ENCODE measurements around the gene ADAMTS18.

The ADAMTS18 gene

DNA sequence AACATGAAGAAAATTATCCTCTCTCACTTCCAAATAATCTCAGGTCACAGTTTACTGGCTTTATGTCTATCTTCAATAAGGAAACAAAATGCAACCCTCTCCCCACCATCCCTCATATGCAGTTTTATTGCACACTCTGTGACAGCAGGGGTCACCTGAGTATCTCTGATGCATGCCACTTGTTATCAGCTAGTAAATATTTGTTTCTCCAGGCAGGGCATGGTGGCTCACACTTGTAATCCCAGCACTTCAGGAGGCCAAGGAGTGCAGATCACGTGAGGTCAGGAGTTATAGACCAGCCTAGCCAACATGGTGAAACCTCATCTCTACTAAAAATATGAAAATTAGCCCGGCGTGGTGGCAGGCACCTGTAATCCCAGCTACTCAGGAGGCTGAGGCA, 61.1 kb downstream of the ADAMTS18 start:
- Histone ChIP-seq H3K9ac (ENCODE audit: low read length in 2 of 2) (no peak overlapping the region), H3K4me1 (ENCODE audit: control insufficient read depth, insufficient read depth, low read length) (no peaks in the 10 kb centered on the region), H3K4me3 (ENCODE audit: low read length in 2 of 2) (no peak overlapping the region), H3K9me3 (ENCODE audit: control insufficient read depth in 2 of 2, low read length in 2 of 2) (peaks cover 0 to 3% of the 10 kb centered on the region in 2 donors), H3K27me3 (ENCODE audit: control insufficient read depth in 1 of 2, insufficient read depth in 2 of 2, low read length in 2 of 2) (no peaks in the 10 kb centered on the region), H3K36me3 (ENCODE audit: control insufficient read depth in 2 of 2, insufficient read depth in 2 of 2, low read length in 2 of 2) (no peaks in the 10 kb centered on the region), H3K27ac (ENCODE audit: low read length) (no peak overlapping the region)

DNA sequence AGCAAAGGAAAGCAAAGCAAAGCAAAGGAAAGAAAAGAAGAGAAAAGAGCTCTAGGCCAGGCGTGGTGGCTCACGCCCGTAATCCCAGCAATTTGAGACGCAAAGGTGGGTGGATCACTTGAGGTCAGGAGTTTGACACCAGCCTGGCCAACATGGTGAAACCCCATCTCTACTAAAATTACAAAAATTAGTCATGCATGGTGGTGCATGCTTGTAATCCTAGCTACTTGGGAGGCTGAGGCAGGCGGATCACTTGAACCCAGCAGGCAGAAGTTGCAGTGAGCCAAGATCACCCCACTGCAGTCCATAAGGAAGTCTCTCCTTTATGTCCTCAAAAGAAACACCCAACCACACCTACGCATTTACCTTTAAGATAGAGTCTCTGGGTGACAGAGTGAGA, 70.1 kb downstream of the ADAMTS18 start:
- Histone ChIP-seq H3K4me1 (ENCODE audit: control insufficient read depth, insufficient read depth, low read length) (no peaks in the 10 kb centered on the region), H3K4me3 (ENCODE audit: low read length in 2 of 2) (no peak overlapping the region), H3K27ac (ENCODE audit: low read length) (no peak overlapping the region), H3K27me3 (ENCODE audit: control insufficient read depth in 1 of 2, insufficient read depth in 2 of 2, low read length in 2 of 2) (no peaks in the 10 kb centered on the region), H3K9me3 (ENCODE audit: control insufficient read depth in 2 of 2, low read length in 2 of 2) (no peaks in the 10 kb centered on the region), H3K9ac (ENCODE audit: low read length in 2 of 2) (no peak overlapping the region), H3K36me3 (ENCODE audit: control insufficient read depth in 2 of 2, insufficient read depth in 2 of 2, low read length in 2 of 2) (no peaks in the 10 kb centered on the region)

- Histone ChIP-seq H3K4me3 (ENCODE audit: low read length in 2 of 2) (no peak overlapping the region), H3K4me1 (ENCODE audit: control insufficient read depth, insufficient read depth, low read length) (no peaks in the 10 kb centered on the region), H3K27me3 (ENCODE audit: control insufficient read depth in 1 of 2, insufficient read depth in 2 of 2, low read length in 2 of 2) (no peaks in the 10 kb centered on the region), H3K36me3 (ENCODE audit: control insufficient read depth in 2 of 2, insufficient read depth in 2 of 2, low read length in 2 of 2) (no peaks in the 10 kb centered on the region), H3K9me3 (ENCODE audit: control insufficient read depth in 2 of 2, low read length in 2 of 2) (no peaks in the 10 kb centered on the region), H3K27ac (ENCODE audit: low read length) (no peak overlapping the region), H3K9ac (ENCODE audit: low read length in 2 of 2) (no peak overlapping the region)
Measured at GRCh38 chr16:77359065-77359502, 75.8 kb downstream of the ADAMTS18 start.

DNA sequence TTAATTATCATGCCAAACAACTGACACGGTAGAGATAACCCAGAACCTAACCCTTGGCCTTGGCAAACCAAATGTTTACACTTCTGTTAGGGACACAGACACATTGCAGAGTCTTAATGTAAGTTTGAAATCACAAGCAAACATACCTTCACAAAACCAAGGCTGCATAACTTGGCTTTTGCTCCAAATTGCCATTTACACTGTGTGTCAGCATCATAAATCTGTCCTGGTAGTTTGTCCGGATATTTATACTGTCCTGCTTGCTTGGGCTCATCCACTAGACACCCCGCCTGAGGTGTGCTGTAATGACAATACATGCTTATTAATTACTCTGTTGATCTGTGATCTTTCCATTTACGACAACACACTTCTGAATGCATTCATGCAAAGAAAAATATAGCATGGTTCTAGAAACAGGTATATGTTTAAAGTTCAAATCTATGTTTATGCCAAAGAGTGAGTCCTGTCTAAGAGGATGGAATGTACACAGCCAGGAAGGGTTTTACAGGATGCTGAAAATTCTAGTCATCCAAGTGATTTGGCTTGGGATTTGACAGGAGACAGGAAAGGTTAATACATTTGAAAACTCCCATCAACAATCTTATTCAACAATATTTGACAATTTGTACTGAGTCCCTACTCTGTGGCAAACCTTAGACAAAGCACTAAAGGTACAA, 81.1 kb downstream of the ADAMTS18 start:
- Histone ChIP-seq H3K9me3 (ENCODE audit: control insufficient read depth in 2 of 2, low read length in 2 of 2) (no peaks in the 10 kb centered on the region), H3K27me3 (ENCODE audit: control insufficient read depth in 1 of 2, insufficient read depth in 2 of 2, low read length in 2 of 2) (no peaks in the 10 kb centered on the region), H3K4me3 (ENCODE audit: low read length in 2 of 2) (no peak overlapping the region), H3K36me3 (ENCODE audit: control insufficient read depth in 2 of 2, insufficient read depth in 2 of 2, low read length in 2 of 2) (no peaks in the 10 kb centered on the region), H3K4me1 (ENCODE audit: control insufficient read depth, insufficient read depth, low read length) (no peaks in the 10 kb centered on the region), H3K9ac (ENCODE audit: low read length in 2 of 2) (no peak overlapping the region), H3K27ac (ENCODE audit: low read length) (no peak overlapping the region)

GRCh38 chr16:77344341-77344740, 90.5 kb downstream of the ADAMTS18 start:
- H3K9ac ChIP-seq (ENCODE audit: low read length in 2 of 2), result no peak overlapping the region
- no peaks in the 10 kb centered on the region for H3K4me1 ChIP-seq (ENCODE audit: control insufficient read depth, insufficient read depth, low read length)
- no peaks in the 10 kb centered on the region for H3K9me3 ChIP-seq (ENCODE audit: control insufficient read depth in 2 of 2, low read length in 2 of 2)
- H3K27me3 ChIP-seq (ENCODE audit: control insufficient read depth in 1 of 2, insufficient read depth in 2 of 2, low read length in 2 of 2), result no peaks in the 10 kb centered on the region
- no peak overlapping the region for H3K27ac ChIP-seq (ENCODE audit: low read length)
- no peaks in the 10 kb centered on the region for H3K36me3 ChIP-seq (ENCODE audit: control insufficient read depth in 2 of 2, insufficient read depth in 2 of 2, low read length in 2 of 2)
- no peak overlapping the region for H3K4me3 ChIP-seq (ENCODE audit: low read length in 2 of 2)

- Histone ChIP-seq H3K9ac (ENCODE audit: low read length in 2 of 2) (no peak overlapping the region), H3K9me3 (ENCODE audit: control insufficient read depth in 2 of 2, low read length in 2 of 2) (no peaks in the 10 kb centered on the region), H3K27ac (ENCODE audit: low read length) (no peak overlapping the region), H3K4me3 (ENCODE audit: low read length in 2 of 2) (no peak overlapping the region), H3K4me1 (ENCODE audit: control insufficient read depth, insufficient read depth, low read length) (no peaks in the 10 kb centered on the region), H3K36me3 (ENCODE audit: control insufficient read depth in 2 of 2, insufficient read depth in 2 of 2, low read length in 2 of 2) (no peaks in the 10 kb centered on the region), H3K27me3 (ENCODE audit: control insufficient read depth in 1 of 2, insufficient read depth in 2 of 2, low read length in 2 of 2) (no peaks in the 10 kb centered on the region)
Measured at GRCh38 chr16:77336637-77337036, 98.2 kb downstream of the ADAMTS18 start.

DNA sequence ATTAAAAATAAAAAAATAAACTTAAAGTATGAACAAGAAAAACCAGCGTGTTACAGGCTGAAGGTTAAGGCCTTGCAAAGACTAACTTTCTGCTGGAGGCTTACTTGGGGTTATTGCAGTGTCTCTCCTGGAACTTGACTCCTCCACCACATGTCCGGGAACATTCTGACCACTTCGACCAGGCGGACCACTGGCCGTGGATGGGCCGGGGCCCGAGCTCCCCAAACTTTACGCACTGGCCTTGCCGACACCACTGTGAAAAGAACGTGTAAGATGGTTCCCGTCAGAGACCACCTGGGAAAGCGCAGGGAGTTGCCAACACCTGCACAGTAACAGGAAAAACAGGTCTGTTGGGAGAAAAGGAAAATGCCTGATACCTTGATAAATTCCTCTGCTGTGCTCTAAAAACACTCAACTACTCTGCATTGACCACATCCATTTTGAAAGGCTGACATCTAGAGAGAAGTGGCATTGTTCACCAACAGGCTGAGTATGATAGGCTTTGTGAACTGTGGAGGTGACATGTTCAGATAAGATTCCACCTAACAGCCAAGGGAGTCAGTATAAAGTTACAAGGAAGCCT, 99.1 kb downstream of the ADAMTS18 start:
- Histone ChIP-seq H3K9ac (ENCODE audit: low read length in 2 of 2) (no peak overlapping the region), H3K36me3 (ENCODE audit: control insufficient read depth in 2 of 2, insufficient read depth in 2 of 2, low read length in 2 of 2) (no peaks in the 10 kb centered on the region), H3K27ac (ENCODE audit: low read length) (no peak overlapping the region), H3K27me3 (ENCODE audit: control insufficient read depth in 1 of 2, insufficient read depth in 2 of 2, low read length in 2 of 2) (no peaks in the 10 kb centered on the region), H3K4me1 (ENCODE audit: control insufficient read depth, insufficient read depth, low read length) (no peaks in the 10 kb centered on the region), H3K4me3 (ENCODE audit: low read length in 2 of 2) (no peak overlapping the region), H3K9me3 (ENCODE audit: control insufficient read depth in 2 of 2, low read length in 2 of 2) (no peaks in the 10 kb centered on the region)

DNA sequence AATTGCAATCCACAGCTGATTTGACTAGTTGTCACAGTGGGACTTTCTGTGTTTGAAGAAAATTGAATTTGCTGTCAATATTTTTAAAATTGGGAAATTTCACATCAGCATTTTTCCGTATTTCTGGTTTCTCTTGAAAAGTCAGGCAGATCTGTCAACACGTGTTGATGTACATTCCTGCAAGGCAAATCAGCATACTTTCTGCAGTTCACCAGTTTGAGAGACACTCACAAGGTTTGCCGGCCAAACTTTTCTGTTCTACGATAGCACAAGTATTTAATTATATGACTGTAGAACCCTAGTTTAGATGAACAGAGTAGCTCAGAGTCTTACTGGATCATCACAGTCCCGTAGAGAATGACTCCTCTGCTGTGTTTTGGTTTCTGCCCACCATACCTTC, 102.0 kb downstream of the ADAMTS18 start:
- H3K9me3 ChIP-seq (ENCODE audit: control insufficient read depth in 2 of 2, low read length in 2 of 2), result no peaks in the 10 kb centered on the region

DNA sequence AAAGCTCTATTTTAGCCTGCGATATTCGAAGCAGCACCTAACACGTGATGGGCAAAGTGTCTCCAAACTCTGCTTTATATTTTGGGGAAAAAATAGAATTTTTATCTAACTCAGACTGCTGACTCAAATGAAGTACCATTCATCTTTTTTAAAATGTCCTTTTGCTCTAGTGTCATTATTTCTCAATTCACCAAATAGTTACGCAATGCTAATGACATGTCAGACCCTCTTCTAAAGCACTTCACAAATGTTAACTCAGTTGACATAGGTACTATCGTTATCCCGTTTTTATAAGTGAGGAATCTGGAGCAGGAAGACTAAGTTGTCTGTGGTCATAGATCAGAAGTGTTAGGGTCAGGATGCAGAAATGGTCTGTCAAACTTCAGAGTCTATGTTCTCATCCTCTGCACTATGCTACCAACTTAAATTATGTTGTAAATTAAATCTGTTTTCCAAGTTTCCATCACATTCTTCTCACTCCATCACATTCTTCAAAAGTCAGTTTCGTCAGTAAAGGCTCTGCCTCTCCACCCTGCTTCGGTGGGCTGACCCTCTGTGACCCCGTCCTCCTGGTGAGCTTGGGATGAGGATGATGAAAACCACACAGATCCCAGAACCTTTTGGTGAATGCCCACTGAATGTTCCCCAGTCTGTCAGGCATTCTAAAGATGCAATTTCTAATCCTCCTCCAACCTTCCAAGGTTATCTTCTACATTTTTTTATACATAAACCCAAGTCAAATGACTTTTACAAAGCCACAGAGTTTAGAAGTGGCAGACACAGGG, 102.8 kb downstream of the ADAMTS18 start:
- H3K36me3 ChIP-seq (ENCODE audit: control insufficient read depth in 2 of 2, insufficient read depth in 2 of 2, low read length in 2 of 2), result no peaks in the 10 kb centered on the region
- H3K27ac ChIP-seq (ENCODE audit: low read length), result no peak overlapping the region

More for the DNA sequence above, 102.0 kb downstream of the ADAMTS18 start:
- Histone ChIP-seq H3K9ac (ENCODE audit: low read length in 2 of 2) (no peak overlapping the region), H3K36me3 (ENCODE audit: control insufficient read depth in 2 of 2, insufficient read depth in 2 of 2, low read length in 2 of 2) (no peaks in the 10 kb centered on the region), H3K4me3 (ENCODE audit: low read length in 2 of 2) (no peak overlapping the region), H3K4me1 (ENCODE audit: control insufficient read depth, insufficient read depth, low read length) (no peaks in the 10 kb centered on the region), H3K27me3 (ENCODE audit: control insufficient read depth in 1 of 2, insufficient read depth in 2 of 2, low read length in 2 of 2) (no peaks in the 10 kb centered on the region), H3K27ac (ENCODE audit: low read length) (no peak overlapping the region)

DNA sequence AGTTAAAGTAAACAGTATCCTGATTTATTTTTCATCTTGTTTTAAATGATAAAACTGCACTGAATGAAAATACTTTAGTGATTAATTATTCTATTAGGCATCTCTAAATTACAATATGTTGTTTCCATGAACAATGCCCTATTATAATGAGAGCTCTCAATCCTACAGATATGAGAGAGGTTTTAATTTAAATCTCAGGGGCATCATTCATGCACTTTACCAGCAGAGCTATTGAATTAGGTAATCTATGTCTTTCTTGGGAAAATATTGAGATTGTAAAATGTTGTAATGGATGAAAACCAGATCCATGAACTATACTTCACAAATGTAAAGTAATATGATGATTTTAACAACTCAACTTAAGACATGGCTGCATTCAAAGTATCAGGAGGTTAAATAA, 103.8 kb downstream of the ADAMTS18 start:
- Histone ChIP-seq H3K36me3 (ENCODE audit: control insufficient read depth in 2 of 2, insufficient read depth in 2 of 2, low read length in 2 of 2) (no peaks in the 10 kb centered on the region), H3K9me3 (ENCODE audit: control insufficient read depth in 2 of 2, low read length in 2 of 2) (no peaks in the 10 kb centered on the region), H3K4me3 (ENCODE audit: low read length in 2 of 2) (no peak overlapping the region), H3K27me3 (ENCODE audit: control insufficient read depth in 1 of 2, insufficient read depth in 2 of 2, low read length in 2 of 2) (peaks cover 0 to 2% of the 10 kb centered on the region in 2 donors), H3K4me1 (ENCODE audit: control insufficient read depth, insufficient read depth, low read length) (no peaks in the 10 kb centered on the region), H3K27ac (ENCODE audit: low read length) (no peak overlapping the region), H3K9ac (ENCODE audit: low read length in 2 of 2) (no peak overlapping the region)

More for the DNA sequence above, 102.8 kb downstream of the ADAMTS18 start:
- H3K9me3 ChIP-seq (ENCODE audit: control insufficient read depth in 2 of 2, low read length in 2 of 2), result no peaks in the 10 kb centered on the region
- no peaks in the 10 kb centered on the region for H3K4me1 ChIP-seq (ENCODE audit: control insufficient read depth, insufficient read depth, low read length)
- no peak overlapping the region for H3K4me3 ChIP-seq (ENCODE audit: low read length in 2 of 2)
- no peak overlapping the region for H3K9ac ChIP-seq (ENCODE audit: low read length in 2 of 2)
- H3K27me3 ChIP-seq (ENCODE audit: control insufficient read depth in 1 of 2, insufficient read depth in 2 of 2, low read length in 2 of 2), result peaks cover 0 to 2% of the 10 kb centered on the region in 2 donors

Measured in stomach smooth muscle (tissue), 2 donors.